K562 treated with DMSO at 1 percent for 48 hours (cell line): ENCODE results near the gene RHOXF2B. TPM values are rescaled to one million over a fixed set of nuclear protein-coding genes. Genes with fewer than 3 reads are reported as not detected.

Source experiments
- total RNA-seq: library from RNA; unstranded; fragments of 300-600 nt; gene quantifications from 2 replicates; pipeline ENCODE4 v1.2.3, GENCODE V29; 2022; ENCODE audit warnings: low replicate concordance; ENCODE audit errors: extremely low read depth

The RHOXF2B gene
- total RNA-seq, result not detected in 2 replicates

GRCh38 chrX:120077590-120077989 lies at the start of gene RHOXF2B:
Gene RHOXF2B, minus strand, starts transcription at chrX:120077690. Its CDS starts 138 bp downstream, at chrX:120077552.

GRCh38 chrX:120115438-120115963 lies 38.0 kb upstream of the RHOXF2B start, which contains the start of gene RHOXF1:
Gene RHOXF1, minus strand, starts transcription at chrX:120115913. Its CDS starts 51 bp downstream, at chrX:120115862.

Other genes with a start within 250 kb of the RHOXF2B start
- not detected in 2 replicates for gene UPF3B, start 224.7 kb downstream of the RHOXF2B start, total RNA-seq
- not detected in 2 replicates for gene RNF113A, start 206.0 kb downstream of the RHOXF2B start, total RNA-seq
- gene NDUFA1, start 205.9 kb downstream of the RHOXF2B start, total RNA-seq, result not detected in 2 replicates
- gene AKAP14, start 181.8 kb downstream of the RHOXF2B start, total RNA-seq, result not detected in 2 replicates
- not detected in 2 replicates for gene NKAP, start 133.9 kb downstream of the RHOXF2B start, total RNA-seq
- gene RHOXF1, start 38.2 kb upstream of the RHOXF2B start, total RNA-seq, result not detected in 2 replicates
- gene RHOXF2, start 80.9 kb upstream of the RHOXF2B start, total RNA-seq, result not detected in 2 replicates
- not detected in 2 replicates for gene ZBTB33, start 173.1 kb upstream of the RHOXF2B start, total RNA-seq
- gene TMEM255A, start 233.8 kb upstream of the RHOXF2B start, total RNA-seq, result not detected in 2 replicates